SIG-M5 treated with dmso at 0.1 percent for 504 hours (cell line): ENCODE measurements around the gene SATB2.
A peak's percentile ranks its signal among the peaks of the same experiment; 100 is the strongest.

Experiments used
- DNase-seq: peaks from one replicate; lab custom pipeline; 2025; ENCODE audit not compliant: unreplicated experiment; lab: John Stamatoyannopoulos, UW

The SATB2 gene

GRCh38 chr2:199329466-199329865 lies 128.3 kb downstream of the SATB2 start:
- DNase-seq = no peak

GRCh38 chr2:199329031-199329430 lies 128.7 kb downstream of the SATB2 start:
- no peak for DNase-seq

GRCh38 chr2:199325881-199326280 lies 131.9 kb downstream of the SATB2 start:
- no peak for DNase-seq

- DNase-seq = no peak
Observed at GRCh38 chr2:199322151-199322550, 135.6 kb downstream of the SATB2 start.

- DNase-seq = no peak
Observed at GRCh38 chr2:199317646-199318045, 140.1 kb downstream of the SATB2 start.

- no peak for DNase-seq
Observed at GRCh38 chr2:199316851-199317250, 140.9 kb downstream of the SATB2 start.

GRCh38 chr2:199315299-199316179 lies 142.2 kb downstream of the SATB2 start:
- DNase-seq = peak; percentile 4

- no peak for DNase-seq
Observed at GRCh38 chr2:199312931-199313330, 144.8 kb downstream of the SATB2 start.

- DNase-seq = no peak
Observed at GRCh38 chr2:199310771-199311585, 146.8 kb downstream of the SATB2 start.

- no peak for DNase-seq
Observed at GRCh38 chr2:199309973-199310372, 147.8 kb downstream of the SATB2 start.

GRCh38 chr2:199309411-199309810 lies 148.3 kb downstream of the SATB2 start:
- no peak for DNase-seq

- DNase-seq = no peak
Observed at GRCh38 chr2:199308567-199308966, 149.2 kb downstream of the SATB2 start.

- DNase-seq = no peak
Observed at GRCh38 chr2:199307461-199307860, 150.3 kb downstream of the SATB2 start.

GRCh38 chr2:199306116-199306515 lies 151.6 kb downstream of the SATB2 start:
- DNase-seq = no peak

- no peak for DNase-seq
Observed at GRCh38 chr2:199303728-199304177, 154.0 kb downstream of the SATB2 start.

- DNase-seq = no peak
Observed at GRCh38 chr2:199302851-199303250, 154.9 kb downstream of the SATB2 start.

- no peak for DNase-seq
Observed at GRCh38 chr2:199288424-199288823, 169.3 kb downstream of the SATB2 start.

- no peak for DNase-seq
Observed at GRCh38 chr2:199282309-199282708, 175.4 kb downstream of the SATB2 start.

GRCh38 chr2:199279146-199279545 lies 178.6 kb downstream of the SATB2 start:
- no peak for DNase-seq

GRCh38 chr2:199278099-199278498 lies 179.6 kb downstream of the SATB2 start:
- DNase-seq = no peak

GRCh38 chr2:199273042-199273511 lies 184.7 kb downstream of the SATB2 start:
- peak; percentile 52 for DNase-seq

GRCh38 chr2:199261936-199262335 lies 195.8 kb downstream of the SATB2 start:
- no peak for DNase-seq
